HL-60 (cell line): Measurements from ENCODE around the gene TMEM131L.

Source experiments
- DNase-seq, 2 experiments: peaks; one replicate each; pipeline ENCODE4 v3.0.0-alpha.2; 2010 to 2020; ENCODE audit warnings: low read depth in 1 of 2, low spot score in 1 of 2
- H3K27ac ChIP-seq: fragments of 250-450 bp; sonication (Bioruptor Pico); replicated peaks from 2 replicates; pipeline ENCODE4 v1.5.1; 2020; ENCODE audit warnings: mild to moderate bottlenecking, moderate library complexity
- H3K27me3 ChIP-seq: fragments of 250-450 bp; sonication (Bioruptor Pico); 2 replicates; pipeline ENCODE4 v1.5.1; 2021; ENCODE audit warnings: mild to moderate bottlenecking, moderate library complexity; ENCODE audit not compliant: insufficient read depth, poor library complexity, severe bottlenecking
- H3K4me3 ChIP-seq: replicated peaks from 2 replicates; pipeline ENCODE4 v1.5.1; 2011; ENCODE audit warnings: mild to moderate bottlenecking, control low read depth, low read length; ENCODE audit not compliant: insufficient read depth
- CTCF ChIP-seq: IDR thresholded peaks from one replicate; pipeline ENCODE4 v1.5.1; 2011; ENCODE audit warnings: low read length, control low read depth, inconsistent platforms; ENCODE audit not compliant: insufficient read depth
- GABPA ChIP-seq: IDR thresholded peaks from 2 replicates; pipeline ENCODE4 v1.6.1; 2012; ENCODE audit warnings: low read depth
- POLR2AphosphoS5 ChIP-seq: IDR thresholded peaks from 2 replicates; pipeline ENCODE4 v1.6.1; 2012; ENCODE audit warnings: low read depth
- REST ChIP-seq: IDR thresholded peaks from 2 replicates; pipeline ENCODE4 v1.6.1; 2012; ENCODE audit warnings: low read depth; ENCODE audit not compliant: insufficient replicate concordance
- SPI1 ChIP-seq: IDR thresholded peaks from 2 replicates; pipeline ENCODE4 v1.6.1; 2012; ENCODE audit warnings: low read depth, mild to moderate bottlenecking, borderline replicate concordance

The TMEM131L gene

GRCh38 chr4:153576443-153576774 lies 110.2 kb downstream of the TMEM131L start:
- no peak for DNase-seq

GRCh38 chr4:153577053-153577452 lies 110.9 kb downstream of the TMEM131L start:
- H3K27me3 ChIP-seq = no peaks in the 10 kb centered on the region
- no peak overlapping the region for H3K4me3 ChIP-seq
- DNase-seq = no peak
- TF ChIP-seq GABPA (no peak), CTCF (no peak), POLR2AphosphoS5 (no peak), REST (no peak), SPI1 (no peak)
- H3K27ac ChIP-seq = no peak overlapping the region

More at GRCh38 chr4:153576443-153576774, 110.2 kb downstream of the TMEM131L start:
- H3K4me3 ChIP-seq = no peak overlapping the region
- no peaks in the 10 kb centered on the region for H3K27me3 ChIP-seq
- H3K27ac ChIP-seq = no peak overlapping the region
- TF ChIP-seq GABPA (no peak), REST (no peak), SPI1 (no peak), CTCF (no peak), POLR2AphosphoS5 (no peak)

- Histone ChIP-seq H3K4me3 (no peak overlapping the region), H3K27me3 (no peaks in the 10 kb centered on the region), H3K27ac (no peak overlapping the region)
- TF ChIP-seq SPI1 (no peak), REST (no peak), CTCF (no peak), GABPA (no peak), POLR2AphosphoS5 (no peak)
- DNase-seq = no peak
Measured at GRCh38 chr4:153579410-153579809, 113.2 kb downstream of the TMEM131L start.
